ENCODE data around the gene TBC1D13. TPM values are rescaled to one million over a fixed set of nuclear protein-coding genes. Genes with fewer than 3 reads are reported as not detected.
"Not testable (repeated sequence)": the region's sequence is repeated elsewhere in the genome, so short reads cannot be mapped to it uniquely, and the experiment has no call there.

The TBC1D13 gene
- total RNA-seq, 2 experiments from 2014 or later: 18.0 to 21.4 TPM

- Mint-ChIP-seq H3K9me3 (no peaks in the 10 kb centered on the region), H3K27me3 (no peaks in the 10 kb centered on the region), H3K27ac (no peak overlapping the region), H3K4me1 (peaks cover 17% of the 10 kb centered on the region), H3K4me3 (no peak overlapping the region), H3K36me3 (ENCODE audit: low read depth) (peaks cover 23% of the 10 kb centered on the region)
- ChIA-PET POLR2A (interaction anchor here (1.4 kb wide), 1 partner anchor 19 kb away, joined by 4 read pairs; the partner anchor contains the start of gene ZER1), CTCF (interaction anchor here (0.6 kb wide), 2 partner anchors 159 to 346 kb away, joined by 3 read pairs; no protein-coding TSS in a partner anchor)
- no peak for DNase-seq
Measured at GRCh38 chr9:128790536-128790935, 3.5 kb downstream of the TBC1D13 start.

- peaks cover 24% of the 10 kb centered on the region for H3K36me3 Mint-ChIP-seq (ENCODE audit: low read depth)
- ChIA-PET CTCF (interaction anchor here (1.6 kb wide), 1 partner anchor 26 kb away, joined by 6 read pairs; the partner anchor contains the start of gene ENDOG), POLR2A (interaction anchor here (1.2 kb wide), 1 partner anchor 20 kb away, joined by 3 read pairs; no protein-coding TSS in a partner anchor)
- H3K27me3 Mint-ChIP-seq: no peaks in the 10 kb centered on the region
- DNase-seq: no peak
- H3K4me1 Mint-ChIP-seq: peaks cover 14% of the 10 kb centered on the region
- H3K9me3 Mint-ChIP-seq: no peaks in the 10 kb centered on the region
- H3K27ac Mint-ChIP-seq: no peak overlapping the region
- H3K4me3 Mint-ChIP-seq: no peak overlapping the region
Measured at GRCh38 chr9:128792134-128792533, 5.1 kb downstream of the TBC1D13 start.

- Mint-ChIP-seq H3K9me3 (no peaks in the 10 kb centered on the region), H3K4me1 (peaks cover 9% of the 10 kb centered on the region), H3K4me3 (no peak overlapping the region), H3K27ac (no peak overlapping the region), H3K36me3 (ENCODE audit: low read depth) (peaks cover 27% of the 10 kb centered on the region), H3K27me3 (no peaks in the 10 kb centered on the region)
- no peak for DNase-seq
- ChIA-PET POLR2A (interaction anchor here (0.7 to 1.2 kb wide), 2 partner anchors 21 to 26 kb away, joined by 3 to 4 read pairs; partner anchors contain the start of gene ENDOG), CTCF (interaction anchor here (0.6 to 1.6 kb wide), 2 partner anchors 18 to 25 kb away, joined by 3 to 6 read pairs; partner anchors contain the start of gene ENDOG)
Measured at GRCh38 chr9:128792978-128793686, 6.1 kb downstream of the TBC1D13 start.

GRCh38 chr9:128794961-128795360 is 7.9 kb downstream of the TBC1D13 start:
- POLR2A ChIA-PET, DNase-seq, H3K4me3 Mint-ChIP-seq, H3K9me3 Mint-ChIP-seq, H3K27me3 Mint-ChIP-seq, H3K27ac Mint-ChIP-seq: not testable (repeated sequence)
- peaks cover 11% of the 10 kb centered on the region for H3K4me1 Mint-ChIP-seq
- CTCF ChIA-PET: interaction anchor here (0.6 to 1.2 kb wide), 2 partner anchors 23 to 30 kb away, joined by 4 to 6 read pairs; partner anchors contain the start of gene ENDOG
- peaks cover 36% of the 10 kb centered on the region for H3K36me3 Mint-ChIP-seq (ENCODE audit: low read depth)

GRCh38 chr9:128798896-128799295 is 11.8 kb downstream of the TBC1D13 start:
- Mint-ChIP-seq H3K36me3 (ENCODE audit: low read depth) (peaks cover 34% of the 10 kb centered on the region), H3K9me3 (no peaks in the 10 kb centered on the region), H3K4me3 (no peak overlapping the region), H3K27ac (peak overlapping the region; percentile 55), H3K27me3 (no peaks in the 10 kb centered on the region), H3K4me1 (peaks cover 11% of the 10 kb centered on the region)
- DNase-seq: no peak
- ChIA-PET POLR2A (no interaction called here), CTCF (interaction anchor here (0.6 to 1.3 kb wide), 2 partner anchors 19 to 80 kb away, joined by 3 read pairs; partner anchors contain the start of gene ENDOG)

GRCh38 chr9:128800061-128800460 is 13.0 kb downstream of the TBC1D13 start:
- Mint-ChIP-seq H3K4me1 (peaks cover 11% of the 10 kb centered on the region), H3K27ac (no peak overlapping the region), H3K27me3 (no peaks in the 10 kb centered on the region), H3K36me3 (ENCODE audit: low read depth) (peaks cover 33% of the 10 kb centered on the region), H3K4me3 (no peak overlapping the region), H3K9me3 (no peaks in the 10 kb centered on the region)
- no peak for DNase-seq
- ChIA-PET CTCF (interaction anchor here (1.3 kb wide), 1 partner anchor 18 kb away, joined by 3 read pairs; the partner anchor contains the start of gene ENDOG), POLR2A (no interaction called here)

- CTCF ChIA-PET: interaction anchor here (1.3 kb wide), 1 partner anchor 16 kb away, joined by 3 read pairs; the partner anchor contains the start of gene ENDOG
- DNase-seq: no peak
- Mint-ChIP-seq H3K4me1 (peaks cover 11% of the 10 kb centered on the region), H3K9me3 (no peaks in the 10 kb centered on the region), H3K27me3 (no peaks in the 10 kb centered on the region), H3K4me3 (no peak overlapping the region), H3K27ac (no peak overlapping the region), H3K36me3 (ENCODE audit: low read depth) (peaks cover 35% of the 10 kb centered on the region)
- POLR2A ChIA-PET: no interaction called here
Measured at GRCh38 chr9:128802482-128802881, 15.4 kb downstream of the TBC1D13 start.

GRCh38 chr9:128805661-128806060 is 18.6 kb downstream of the TBC1D13 start:
- no peak overlapping the region for H3K27ac Mint-ChIP-seq
- DNase-seq: no peak
- ChIA-PET POLR2A (no interaction called here), CTCF (interaction anchor here (1.2 to 1.9 kb wide), 2 partner anchors 13 to 17 kb away, joined by 6 read pairs; partner anchors contain the start of gene ENDOG)
- H3K9me3 Mint-ChIP-seq: no peaks in the 10 kb centered on the region
- H3K27me3 Mint-ChIP-seq: no peaks in the 10 kb centered on the region
- no peaks in the 10 kb centered on the region for H3K4me1 Mint-ChIP-seq
- H3K36me3 Mint-ChIP-seq (ENCODE audit: low read depth): peaks cover 25% of the 10 kb centered on the region
- H3K4me3 Mint-ChIP-seq: no peak overlapping the region

GRCh38 chr9:128807827-128808226 is 20.8 kb downstream of the TBC1D13 start:
- Mint-ChIP-seq H3K4me3 (no peak overlapping the region), H3K4me1 (no peaks in the 10 kb centered on the region), H3K27ac (no peak overlapping the region), H3K36me3 (ENCODE audit: low read depth) (peaks cover 18% of the 10 kb centered on the region), H3K27me3 (no peaks in the 10 kb centered on the region), H3K9me3 (no peaks in the 10 kb centered on the region)
- CTCF ChIA-PET: no interaction called here
- POLR2A ChIA-PET: no interaction called here
- no peak for DNase-seq

- POLR2A ChIA-PET: interaction anchor here (0.6 to 2.6 kb wide), 2 partner anchors 10 to 379 kb away, joined by 4 to 10 read pairs; partner anchors contain the start of gene ENDOG
- no peak for DNase-seq
- Mint-ChIP-seq H3K27me3 (no peaks in the 10 kb centered on the region), H3K4me1 (no peaks in the 10 kb centered on the region), H3K27ac (no peak overlapping the region), H3K9me3 (no peaks in the 10 kb centered on the region), H3K36me3 (ENCODE audit: low read depth) (peaks cover 12% of the 10 kb centered on the region), H3K4me3 (no peak overlapping the region)
- CTCF ChIA-PET: interaction anchor here (1.1 kb wide), 1 partner anchor 10 kb away, joined by 5 read pairs; the partner anchor contains the start of gene ENDOG
Measured at GRCh38 chr9:128808543-128808942, 21.5 kb downstream of the TBC1D13 start.

GRCh38 chr9:128809036-128809599 is 22.1 kb downstream of the TBC1D13 start:
- Mint-ChIP-seq H3K4me3 (no peak overlapping the region), H3K4me1 (no peaks in the 10 kb centered on the region), H3K27ac (no peak overlapping the region), H3K27me3 (no peaks in the 10 kb centered on the region), H3K9me3 (no peaks in the 10 kb centered on the region), H3K36me3 (ENCODE audit: low read depth) (peaks cover 9% of the 10 kb centered on the region)
- DNase-seq: no peak
- ChIA-PET CTCF (interaction anchor here (1.1 kb wide), 1 partner anchor 9 kb away, joined by 5 read pairs; the partner anchor contains the start of gene ENDOG), POLR2A (interaction anchor here (0.6 to 2.6 kb wide), 2 partner anchors 9 to 380 kb away, joined by 4 to 10 read pairs; partner anchors contain the start of gene ENDOG)

- CTCF ChIA-PET: interaction anchor here (1.2 kb wide), 1 partner anchor 9 kb away, joined by 5 read pairs; the partner anchor contains the start of gene ENDOG
- H3K27ac Mint-ChIP-seq: peak overlapping the region; percentile 5
- no peak overlapping the region for H3K4me3 Mint-ChIP-seq
Measured at GRCh38 chr9:128809831-128810230, 22.8 kb downstream of the TBC1D13 start.

More at GRCh38 chr9:128809831-128810230, 22.8 kb downstream of the TBC1D13 start:
- Mint-ChIP-seq H3K36me3 (ENCODE audit: low read depth) (peaks cover 9% of the 10 kb centered on the region), H3K27me3 (no peaks in the 10 kb centered on the region), H3K9me3 (no peaks in the 10 kb centered on the region), H3K4me1 (no peaks in the 10 kb centered on the region)
- no peak for DNase-seq
- POLR2A ChIA-PET: interaction anchor here (1.3 to 2.6 kb wide), 2 partner anchors 8 to 20 kb away, joined by 3 to 10 read pairs; partner anchors contain the start of genes ENDOG and SPOUT1

Measured in activated CD4-positive, alpha-beta memory T cell treated with anti-CD3 and anti-CD28 coated beads, Interleukin-2, amount 10 ng/mL, durations not matched to agents 7 days and 5 days (primary cell).